ENCODE results near the gene ARID1A.

The ARID1A gene

DNA sequence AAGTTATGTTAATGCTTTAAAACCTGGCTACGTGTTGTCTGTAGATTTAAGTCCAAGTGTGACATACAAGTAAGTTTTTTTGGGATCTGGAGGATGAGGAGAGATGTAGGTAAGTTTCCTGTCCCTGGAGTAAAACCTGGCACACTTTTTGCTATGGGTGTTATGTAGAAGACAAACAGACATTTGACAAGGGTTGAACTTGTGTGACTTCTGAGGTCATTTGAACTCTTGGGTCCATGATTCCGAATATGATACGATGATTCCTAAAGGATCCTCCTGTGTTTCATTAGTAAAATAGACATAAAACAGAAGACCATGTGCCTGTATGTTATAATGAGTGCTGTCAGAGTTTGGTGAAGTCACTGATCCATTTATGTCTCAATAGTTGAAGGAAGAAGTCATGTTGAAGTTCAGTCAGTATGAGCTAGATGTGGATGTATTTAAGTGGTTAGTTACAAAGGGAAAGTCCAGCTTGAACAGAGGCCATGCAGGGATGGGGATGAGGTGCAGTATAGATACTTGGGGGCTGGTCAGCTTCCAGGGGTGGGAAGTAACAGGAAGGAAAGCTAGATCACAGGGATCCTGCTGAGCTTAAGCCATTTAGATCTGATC is 44.3 kb downstream of the ARID1A start:
- Histone ChIP-seq H3K79me2 (ENCODE audit: insufficient read depth, low read length) (peaks cover 77% of the 10 kb centered on the region), H4K20me1 (ENCODE audit: insufficient read depth, low read length) (peaks cover 47% of the 10 kb centered on the region)

DNA sequence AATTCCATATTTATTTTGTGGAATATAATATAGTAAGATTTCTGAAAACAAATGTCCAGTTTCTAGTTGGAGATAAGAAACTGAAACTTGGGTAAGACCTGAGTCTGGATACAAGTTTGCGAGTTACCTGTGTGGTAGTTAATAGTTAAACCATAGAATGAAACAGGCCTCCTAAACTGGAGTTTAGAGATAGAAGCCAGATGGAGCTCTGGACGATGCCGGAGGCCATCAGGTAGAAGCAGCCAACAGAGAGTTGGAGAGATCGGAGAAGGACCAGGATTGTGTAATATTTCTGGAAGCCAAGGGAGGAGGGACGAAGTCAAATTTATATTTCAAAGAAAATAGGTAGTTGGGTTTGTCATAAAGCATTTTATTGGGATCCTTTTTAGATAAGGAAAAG is 45.1 kb downstream of the ARID1A start:
- no peak overlapping the region for H3K4me2 ChIP-seq (ENCODE audit: insufficient read depth, low read length)
- H3K36me3 ChIP-seq (ENCODE audit: insufficient read depth, low read length), result peaks cover 82% of the 10 kb centered on the region
- H3K4me1 ChIP-seq (ENCODE audit: insufficient read depth, low read length), result peaks cover 35% of the 10 kb centered on the region

More for the DNA sequence above, 44.3 kb downstream of the ARID1A start:
- no peaks in the 10 kb centered on the region for H3K27me3 ChIP-seq (ENCODE audit: insufficient read depth, low read length, poor library complexity)
- peaks cover 82% of the 10 kb centered on the region for H3K36me3 ChIP-seq (ENCODE audit: insufficient read depth, low read length)
- ATAC-seq (ENCODE audit: insufficient read depth, low read depth) (no peak), DNase-seq (no peak)
- no peak overlapping the region for H3K9ac ChIP-seq (ENCODE audit: low read depth, low read length)
- no peak overlapping the region for H3K4me2 ChIP-seq (ENCODE audit: insufficient read depth, low read length)
- H3K27ac ChIP-seq (ENCODE audit: low read length), result no peak overlapping the region
- TF ChIP-seq EZH2 (IDR thresholded peaks at IDR 0.05; ENCODE audit: borderline replicate concordance, low read depth, low read length, severe bottlenecking), result no peak
- TF ChIP-seq, protein P1, sequence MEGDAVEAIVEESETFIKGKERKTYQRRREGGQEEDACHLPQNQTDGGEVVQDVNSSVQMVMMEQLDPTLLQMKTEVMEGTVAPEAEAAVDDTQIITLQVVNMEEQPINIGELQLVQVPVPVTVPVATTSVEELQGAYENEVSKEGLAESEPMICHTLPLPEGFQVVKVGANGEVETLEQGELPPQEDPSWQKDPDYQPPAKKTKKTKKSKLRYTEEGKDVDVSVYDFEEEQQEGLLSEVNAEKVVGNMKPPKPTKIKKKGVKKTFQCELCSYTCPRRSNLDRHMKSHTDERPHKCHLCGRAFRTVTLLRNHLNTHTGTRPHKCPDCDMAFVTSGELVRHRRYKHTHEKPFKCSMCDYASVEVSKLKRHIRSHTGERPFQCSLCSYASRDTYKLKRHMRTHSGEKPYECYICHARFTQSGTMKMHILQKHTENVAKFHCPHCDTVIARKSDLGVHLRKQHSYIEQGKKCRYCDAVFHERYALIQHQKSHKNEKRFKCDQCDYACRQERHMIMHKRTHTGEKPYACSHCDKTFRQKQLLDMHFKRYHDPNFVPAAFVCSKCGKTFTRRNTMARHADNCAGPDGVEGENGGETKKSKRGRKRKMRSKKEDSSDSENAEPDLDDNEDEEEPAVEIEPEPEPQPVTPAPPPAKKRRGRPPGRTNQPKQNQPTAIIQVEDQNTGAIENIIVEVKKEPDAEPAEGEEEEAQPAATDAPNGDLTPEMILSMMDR (IDR thresholded peaks at IDR 0.05; ENCODE audit: borderline replicate concordance, extremely low read depth, low read length, poor library complexity, severe bottlenecking), result no peak
- no peaks in the 10 kb centered on the region for H3K9me3 ChIP-seq (ENCODE audit: insufficient read depth, low read length, severe bottlenecking)
- H2AFZ ChIP-seq (ENCODE audit: low read depth, low read length), result no peak overlapping the region
- H3K4me1 ChIP-seq (ENCODE audit: insufficient read depth, low read length), result peaks cover 35% of the 10 kb centered on the region
- H3K4me3 ChIP-seq (ENCODE audit: low read depth in 1 of 2, low read length in 2 of 2), result no peak overlapping the region

DNA sequence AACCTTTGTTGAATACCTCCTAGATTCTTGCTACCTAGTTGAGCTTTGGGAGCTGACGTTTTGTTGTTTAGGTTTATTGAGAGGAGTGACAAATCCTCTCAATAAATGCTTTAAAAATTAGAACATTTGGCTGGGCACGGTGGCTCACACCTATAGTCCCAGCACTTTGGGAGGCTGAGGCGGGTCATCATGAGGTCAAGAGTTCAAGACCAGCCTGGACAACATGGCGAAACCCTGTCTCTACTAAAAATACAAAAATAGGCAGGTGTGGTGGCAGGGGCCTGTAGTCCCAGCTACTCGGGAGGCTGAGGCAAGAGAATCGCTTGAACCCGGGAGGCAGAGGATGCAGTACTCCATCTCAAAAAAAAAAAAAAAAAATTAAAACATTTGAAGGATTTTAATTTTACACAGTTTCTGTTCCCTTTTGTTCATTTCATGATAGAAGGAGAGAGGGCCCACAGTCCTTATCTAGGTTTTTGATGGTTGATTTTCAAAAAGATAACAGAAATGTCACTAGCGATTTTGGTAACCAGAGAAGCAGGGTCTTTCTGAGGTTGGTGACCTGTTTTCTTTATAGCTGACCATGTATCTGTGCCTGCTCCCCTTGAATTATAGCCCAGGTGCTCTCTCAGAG is 47.7 kb downstream of the ARID1A start:
- peaks cover 35% of the 10 kb centered on the region for H3K4me1 ChIP-seq (ENCODE audit: insufficient read depth, low read length)
- no peak for ATAC-seq (ENCODE audit: insufficient read depth, low read depth)
- TF ChIP-seq, protein P1 (IDR thresholded peaks at IDR 0.05; ENCODE audit: borderline replicate concordance, extremely low read depth, low read length, poor library complexity, severe bottlenecking), result no peak
- no peak for TF ChIP-seq EZH2 (IDR thresholded peaks at IDR 0.05; ENCODE audit: borderline replicate concordance, low read depth, low read length, severe bottlenecking)
- H2AFZ ChIP-seq (ENCODE audit: low read depth, low read length), result no peak overlapping the region
- DNase-seq, result no peak
- no peak overlapping the region for H3K9ac ChIP-seq (ENCODE audit: low read depth, low read length)
- peaks cover 63% of the 10 kb centered on the region for H4K20me1 ChIP-seq (ENCODE audit: insufficient read depth, low read length)
- H3K4me2 ChIP-seq (ENCODE audit: insufficient read depth, low read length), result peak overlapping the region; percentile 48
- no peak overlapping the region for H3K4me3 ChIP-seq (ENCODE audit: low read depth in 1 of 2, low read length in 2 of 2)
- no peaks in the 10 kb centered on the region for H3K9me3 ChIP-seq (ENCODE audit: insufficient read depth, low read length, severe bottlenecking)
- H3K36me3 ChIP-seq (ENCODE audit: insufficient read depth, low read length), result peaks cover 88% of the 10 kb centered on the region
- no peaks in the 10 kb centered on the region for H3K27me3 ChIP-seq (ENCODE audit: insufficient read depth, low read length, poor library complexity)
- peak overlapping the region; percentile 81 for H3K27ac ChIP-seq (ENCODE audit: low read length)
- peaks cover 88% of the 10 kb centered on the region for H3K79me2 ChIP-seq (ENCODE audit: insufficient read depth, low read length)

More for the DNA sequence above, 45.1 kb downstream of the ARID1A start:
- no peak overlapping the region for H3K9ac ChIP-seq (ENCODE audit: low read depth, low read length)
- no peaks in the 10 kb centered on the region for H3K27me3 ChIP-seq (ENCODE audit: insufficient read depth, low read length, poor library complexity)
- H3K9me3 ChIP-seq (ENCODE audit: insufficient read depth, low read length, severe bottlenecking), result no peaks in the 10 kb centered on the region
- H3K4me3 ChIP-seq (ENCODE audit: low read depth in 1 of 2, low read length in 2 of 2), result no peak overlapping the region
- no peak overlapping the region for H2AFZ ChIP-seq (ENCODE audit: low read depth, low read length)
- peaks cover 47% of the 10 kb centered on the region for H4K20me1 ChIP-seq (ENCODE audit: insufficient read depth, low read length)
- DNase-seq (no peak), ATAC-seq (ENCODE audit: insufficient read depth, low read depth) (no peak)
- H3K27ac ChIP-seq (ENCODE audit: low read length), result no peak overlapping the region
- TF ChIP-seq EZH2 (IDR thresholded peaks at IDR 0.05; ENCODE audit: borderline replicate concordance, low read depth, low read length, severe bottlenecking), result no peak
- TF ChIP-seq, protein P1 (IDR thresholded peaks at IDR 0.05; ENCODE audit: borderline replicate concordance, extremely low read depth, low read length, poor library complexity, severe bottlenecking), result no peak
- H3K79me2 ChIP-seq (ENCODE audit: insufficient read depth, low read length), result peaks cover 78% of the 10 kb centered on the region
